GM10847 (cell line): Measurements from ENCODE around the gene PRKD2.

ENCODE experiments used
- POLR2A ChIP-seq: IDR thresholded peaks from 2 replicates; pipeline ENCODE4 v1.6.1; 2011; ENCODE audit not compliant: insufficient read length; ENCODE audit errors: extremely low read depth

Gene PRKD2

DNA sequence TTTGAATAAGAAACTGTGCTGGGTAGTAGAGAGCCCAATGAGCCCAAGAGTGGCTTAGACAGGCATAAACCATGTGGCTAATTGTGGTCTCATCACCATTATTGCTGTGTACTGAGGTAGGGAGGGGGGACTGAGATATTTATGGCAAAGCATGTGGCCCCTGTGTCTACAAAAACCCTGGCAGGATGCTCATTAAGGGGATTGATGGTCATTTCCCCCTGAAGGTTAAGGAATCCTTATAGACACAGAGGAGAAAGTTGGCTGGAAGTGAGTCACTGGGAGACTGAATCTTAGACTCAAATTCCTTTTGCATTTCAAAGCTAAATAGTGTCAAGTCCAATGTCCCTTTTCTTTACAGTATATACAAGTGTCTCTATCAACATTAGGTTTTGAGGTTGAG is 46.1 kb downstream of the PRKD2 start:
- no peak for TF ChIP-seq POLR2A

DNA sequence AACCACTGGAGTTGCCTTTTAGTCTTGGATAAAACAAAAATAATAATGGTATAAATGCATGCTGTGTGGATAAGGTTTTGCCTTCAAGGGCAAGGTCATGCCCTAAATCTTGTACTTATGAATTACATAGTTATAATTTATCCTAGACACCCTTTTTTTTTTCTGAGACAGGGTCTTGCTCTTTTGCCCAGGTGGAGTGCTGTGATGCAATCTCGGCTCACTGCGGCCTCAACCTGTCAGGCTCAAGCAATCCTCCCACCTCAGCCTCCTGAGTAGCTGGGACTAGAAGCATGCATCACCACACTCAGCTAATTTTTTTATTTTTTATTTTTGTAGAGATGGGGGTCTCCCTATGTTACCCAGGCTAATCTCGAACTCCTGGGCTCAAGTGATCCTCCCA is 48.3 kb downstream of the PRKD2 start:
- TF ChIP-seq POLR2A = no peak

DNA sequence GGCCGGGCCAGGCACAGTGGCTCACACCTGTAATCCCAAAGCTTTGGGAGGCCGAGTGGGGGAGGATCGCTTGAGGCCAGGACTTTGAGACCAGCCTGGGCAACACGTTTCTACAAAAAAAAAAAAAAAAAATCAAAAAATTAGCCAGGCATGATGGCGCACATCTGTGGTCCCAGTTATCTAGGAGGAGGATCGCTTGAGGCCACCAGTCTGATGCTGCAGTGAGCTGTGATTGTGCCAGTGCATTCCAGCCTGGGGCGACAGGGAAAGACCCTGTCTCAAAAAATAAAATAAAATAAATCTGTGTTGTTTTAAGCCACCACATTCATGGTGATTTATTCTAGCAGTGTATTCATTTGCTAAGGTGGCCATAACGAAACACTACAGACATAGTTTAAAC is 51.8 kb downstream of the PRKD2 start:
- no peak for TF ChIP-seq POLR2A

DNA sequence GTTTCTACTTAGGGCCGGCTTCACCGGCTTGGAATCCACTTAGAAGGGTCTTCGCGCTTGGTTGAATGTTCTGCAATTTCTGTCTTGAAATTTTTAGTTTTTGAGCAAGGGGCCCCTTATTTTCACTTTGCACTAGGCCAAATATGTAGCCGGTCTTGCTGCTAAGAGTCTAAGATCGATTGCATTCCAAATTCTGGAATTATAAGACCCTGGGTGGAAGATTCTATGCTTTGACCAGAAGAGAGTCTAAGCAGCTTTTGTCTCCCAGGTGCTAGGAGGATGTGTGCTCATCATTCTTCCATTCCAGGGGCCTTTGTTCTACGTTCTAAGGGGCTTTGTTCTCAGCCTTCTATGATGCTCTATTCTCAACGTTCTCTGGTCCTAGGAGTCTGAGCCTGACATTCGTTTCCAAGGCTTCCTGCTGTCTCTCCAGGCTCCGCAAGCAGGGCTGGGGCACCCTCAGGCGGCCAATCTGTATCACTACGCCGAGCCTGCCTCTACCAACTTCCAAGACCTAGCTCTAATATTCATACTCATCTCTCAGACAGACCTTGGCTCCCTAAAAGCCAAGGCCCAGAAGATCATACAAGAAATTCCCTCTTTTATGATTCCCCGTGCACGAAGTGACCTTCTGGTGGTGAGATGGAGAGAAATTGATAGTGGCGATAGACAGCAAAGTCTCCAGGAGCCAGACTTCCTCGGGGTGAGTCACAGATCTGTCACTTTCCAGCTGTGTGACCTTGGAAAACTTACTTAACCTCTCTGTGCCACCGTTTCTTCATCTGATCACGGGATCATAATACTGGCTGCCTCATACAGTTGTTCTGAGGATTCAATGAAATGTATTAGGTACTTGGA is 55.0 kb downstream of the PRKD2 start:
- no peak for TF ChIP-seq POLR2A

DNA sequence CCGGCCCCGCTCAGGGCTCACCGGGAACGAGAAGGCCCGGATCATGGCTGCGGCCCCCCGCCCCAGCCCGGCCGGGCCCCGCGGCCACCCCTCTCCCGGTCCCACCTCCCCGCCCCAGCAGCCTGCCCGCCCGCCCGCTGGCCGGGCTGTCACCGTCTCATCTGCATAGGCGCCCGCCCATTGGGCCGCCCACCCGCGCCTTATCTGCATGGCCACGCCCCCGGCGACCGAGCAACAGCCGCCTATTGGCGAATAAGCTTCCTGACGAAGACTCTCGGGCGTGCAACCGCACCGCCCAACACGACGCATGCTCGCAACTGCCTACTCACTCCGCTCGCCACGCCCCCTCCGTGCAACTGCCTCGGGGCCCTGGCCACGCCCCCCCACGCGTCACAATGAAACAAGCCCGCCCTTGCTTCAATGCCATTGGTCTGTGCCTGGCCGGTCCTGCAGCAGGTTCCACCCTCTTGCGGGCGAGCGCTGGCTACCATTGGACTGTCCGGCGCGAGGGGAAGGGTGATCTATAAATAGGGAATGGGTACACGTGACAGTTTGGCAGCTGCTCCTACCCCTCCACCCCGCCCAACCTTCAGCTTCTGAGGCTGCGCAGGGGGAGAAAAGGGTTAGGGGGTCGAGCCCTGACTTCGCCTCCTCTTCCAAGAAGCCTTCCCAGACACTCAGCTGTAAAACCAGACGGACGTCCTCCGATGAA is 55.7 kb downstream of the PRKD2 start, which contains the start of gene DACT3:
DACT3 (minus strand) TSS at position 163 of the 712 bp plus-strand sequence; CDS start at position 45, 118 bp downstream.
- no peak for TF ChIP-seq POLR2A

DNA sequence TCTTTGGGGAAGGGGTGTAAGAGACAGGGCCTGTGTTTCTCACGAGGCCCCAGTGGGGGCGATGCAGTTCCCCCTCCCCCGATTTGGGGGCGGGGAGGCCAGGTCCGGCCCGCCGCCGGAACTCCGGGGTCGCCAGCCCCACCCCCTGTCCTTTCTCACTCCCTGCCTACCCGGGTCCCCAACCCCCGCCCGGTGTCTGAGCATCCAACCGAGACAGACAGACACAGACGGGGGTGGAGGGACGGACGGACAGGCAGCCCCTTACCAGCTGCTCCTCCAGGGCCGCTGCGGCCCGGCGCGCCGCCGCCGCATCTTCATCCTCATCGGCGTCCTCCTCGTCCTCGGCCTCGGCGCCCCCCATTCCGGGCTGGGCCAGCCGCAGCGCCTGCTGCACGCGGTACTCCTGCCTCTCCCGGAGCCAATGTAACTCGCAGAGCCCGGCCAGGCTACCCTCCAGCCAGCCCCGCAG is 56.3 kb downstream of the PRKD2 start:
- no peak for TF ChIP-seq POLR2A

DNA sequence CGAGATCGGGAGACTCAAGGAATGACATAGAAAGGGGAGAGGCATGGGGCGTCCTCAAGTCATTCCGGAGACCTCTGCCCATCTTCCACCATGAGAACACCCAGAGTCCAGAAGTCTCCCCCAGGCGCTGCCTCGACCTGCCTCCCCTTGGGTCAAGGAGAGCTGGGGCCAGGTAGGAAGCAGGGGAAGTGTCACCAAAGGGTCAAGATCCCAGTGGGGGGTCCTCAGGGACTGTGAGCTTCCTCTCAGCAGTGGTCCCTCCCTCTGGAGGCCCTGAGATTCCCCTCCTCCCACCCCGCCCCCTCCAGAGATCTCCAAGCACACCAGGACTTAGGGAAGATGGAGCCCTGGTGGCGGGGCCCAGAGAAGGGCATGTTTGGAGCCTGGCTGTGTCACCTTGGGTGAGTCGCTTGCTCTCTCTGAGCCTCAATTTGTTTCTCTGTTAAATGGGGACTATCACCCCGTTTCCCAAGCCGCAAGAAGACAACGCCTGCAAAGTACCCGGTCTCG is 56.9 kb downstream of the PRKD2 start:
- no peak for TF ChIP-seq POLR2A

DNA sequence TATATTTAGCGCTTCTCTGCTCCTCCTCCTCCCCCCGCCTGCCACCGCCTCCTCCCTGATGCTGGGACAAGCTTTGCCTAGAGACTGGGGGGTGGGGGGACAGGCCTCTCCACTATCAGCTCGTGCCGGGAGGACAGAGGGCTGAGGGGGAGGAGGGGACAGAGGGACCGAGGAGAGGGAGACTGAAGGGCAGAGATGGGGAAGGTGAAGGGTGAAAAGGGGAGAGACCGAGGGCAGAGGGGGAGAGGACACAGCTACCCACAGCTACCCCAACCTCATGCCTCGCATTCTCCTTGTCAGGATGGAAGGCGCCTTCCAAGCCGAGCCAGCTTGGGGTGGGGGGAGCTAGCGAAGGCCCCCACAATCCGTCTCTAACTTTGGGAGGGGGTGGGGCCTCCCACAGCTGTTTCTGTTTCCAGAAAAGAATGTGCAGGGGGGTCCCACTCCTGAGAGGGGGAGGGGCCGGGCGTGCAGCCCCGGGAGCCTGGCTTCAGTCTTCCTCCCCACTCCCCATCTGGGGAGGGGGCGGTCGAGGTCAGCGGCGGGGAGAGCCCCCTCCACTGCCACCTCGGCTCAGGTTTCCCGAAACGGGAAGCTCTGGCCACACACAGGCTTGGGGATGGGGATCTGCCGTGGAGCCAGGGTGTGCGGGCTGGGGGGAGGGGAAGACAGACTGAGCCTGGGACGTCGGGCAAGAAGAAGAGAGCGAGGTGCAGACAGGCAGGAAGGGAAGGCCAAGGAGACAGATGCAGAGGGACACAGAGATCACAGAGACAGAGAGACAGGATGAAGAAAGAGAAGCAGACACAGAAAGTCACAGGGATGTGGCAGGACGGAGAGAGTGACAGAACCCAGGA is 57.5 kb downstream of the PRKD2 start:
- no peak for TF ChIP-seq POLR2A

DNA sequence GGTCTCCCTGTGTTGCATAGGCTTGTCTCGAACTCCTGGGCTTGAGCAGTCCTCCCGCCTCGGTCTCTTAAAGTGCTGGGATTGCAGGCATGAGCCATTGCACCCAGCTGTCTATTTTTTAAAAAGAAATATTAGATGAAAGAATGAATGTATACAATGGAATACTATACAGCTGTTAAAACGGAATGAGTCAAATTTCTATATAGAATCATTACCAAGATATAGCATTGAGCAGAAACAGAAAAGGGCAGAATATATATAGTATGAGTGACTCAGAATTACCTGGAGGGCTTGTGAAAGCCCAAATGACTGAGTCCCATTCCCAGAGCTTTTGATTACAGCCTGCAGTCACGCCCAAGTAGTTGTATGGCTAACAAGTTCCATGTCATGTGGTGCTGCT is 60.4 kb downstream of the PRKD2 start:
- no peak for TF ChIP-seq POLR2A

DNA sequence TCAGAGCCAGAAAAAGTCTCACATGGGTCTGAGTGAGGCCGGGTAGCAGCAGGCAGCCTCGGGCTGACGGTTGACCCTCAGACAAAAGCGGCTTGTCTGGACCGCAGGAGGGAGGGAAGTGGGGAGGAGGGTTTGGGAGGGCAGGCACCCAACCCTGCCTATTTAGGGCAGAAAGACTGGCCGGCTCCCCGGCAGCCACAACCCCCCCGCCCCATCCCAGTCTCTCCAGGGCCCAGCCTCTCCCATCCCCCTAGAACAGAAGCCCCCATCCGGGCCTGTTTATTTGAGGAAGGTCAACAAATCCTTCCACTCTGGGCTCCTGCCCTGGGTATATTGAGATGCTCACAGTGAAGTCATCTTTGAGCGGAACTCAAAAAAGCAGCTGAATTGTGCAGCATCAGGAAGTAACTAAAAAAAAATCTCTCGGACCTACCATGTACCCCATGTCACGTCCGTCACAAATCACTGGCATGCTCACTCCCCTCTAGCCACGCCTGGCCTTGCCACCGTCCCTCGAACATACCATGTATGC is 62.2 kb downstream of the PRKD2 start:
- no peak for TF ChIP-seq POLR2A

DNA sequence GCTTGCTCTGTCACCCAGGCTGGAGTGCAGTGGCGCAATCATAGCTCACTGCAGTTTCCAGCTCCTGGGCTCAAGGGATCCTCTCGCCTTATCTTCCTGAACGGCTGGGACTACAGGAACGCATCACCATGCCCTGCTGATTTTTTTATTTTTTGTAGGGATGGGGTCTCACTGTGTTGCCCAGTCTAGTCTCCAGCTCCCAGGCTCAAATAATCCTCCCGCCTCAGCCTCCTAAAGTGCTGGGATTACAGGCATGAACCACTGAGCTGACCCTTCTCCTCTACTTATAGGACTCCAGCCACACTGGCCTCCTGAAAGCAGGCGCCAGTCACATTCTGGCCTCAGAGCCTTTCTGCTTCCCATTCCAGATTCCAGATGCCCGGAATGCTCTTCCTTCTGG is 66.5 kb downstream of the PRKD2 start:
- TF ChIP-seq POLR2A = no peak

DNA sequence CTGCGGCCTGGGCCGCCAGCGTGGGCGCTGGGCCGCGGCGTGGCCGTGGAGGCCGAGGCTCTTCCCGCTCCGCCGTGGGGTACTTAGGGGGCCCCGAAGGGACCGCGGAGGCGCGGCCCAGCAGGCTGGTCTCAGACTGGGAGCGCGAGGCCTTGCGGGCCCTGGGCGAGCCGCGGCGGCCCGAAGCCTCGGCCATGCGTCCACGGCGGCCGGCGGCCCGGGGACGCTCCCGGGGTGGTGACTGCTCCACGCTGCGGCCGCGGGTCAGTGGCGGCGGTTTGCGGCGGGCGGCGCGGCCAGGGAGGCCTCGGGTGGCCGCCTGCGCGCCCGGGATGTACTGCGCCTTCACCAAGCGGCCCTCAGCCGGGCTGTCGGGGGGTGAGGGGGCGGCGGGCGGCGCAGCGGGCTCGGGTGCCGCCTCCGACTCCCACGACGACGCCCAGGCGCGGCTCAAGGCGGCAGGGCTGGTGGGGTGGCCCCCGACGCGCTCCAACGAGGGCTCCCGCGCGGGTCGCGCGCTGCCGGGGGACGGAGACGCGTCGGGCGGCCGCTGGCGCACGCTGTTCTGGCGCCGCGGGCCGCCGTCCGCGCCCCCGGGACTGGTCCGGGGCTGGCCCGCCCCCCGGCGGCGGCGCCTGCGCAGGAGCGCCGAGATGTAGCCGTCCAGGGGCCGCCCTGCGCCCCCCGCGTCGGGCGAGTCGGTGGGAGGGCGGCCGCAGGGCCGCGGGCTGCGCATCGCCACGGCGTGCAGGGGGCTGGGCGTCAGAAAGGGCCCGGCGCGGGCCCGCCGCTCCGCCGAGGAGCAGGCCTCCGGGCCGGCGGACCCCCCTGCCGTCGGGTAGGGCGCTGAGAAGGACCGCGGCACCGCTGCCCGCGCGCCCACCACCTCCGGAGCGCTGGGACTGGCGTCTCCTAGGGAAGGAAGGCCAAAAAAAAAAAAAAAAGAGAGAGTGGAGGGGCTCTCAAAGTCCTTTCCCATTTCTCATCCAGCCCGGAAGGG is 67.7 kb downstream of the PRKD2 start:
- TF ChIP-seq POLR2A = no peak

DNA sequence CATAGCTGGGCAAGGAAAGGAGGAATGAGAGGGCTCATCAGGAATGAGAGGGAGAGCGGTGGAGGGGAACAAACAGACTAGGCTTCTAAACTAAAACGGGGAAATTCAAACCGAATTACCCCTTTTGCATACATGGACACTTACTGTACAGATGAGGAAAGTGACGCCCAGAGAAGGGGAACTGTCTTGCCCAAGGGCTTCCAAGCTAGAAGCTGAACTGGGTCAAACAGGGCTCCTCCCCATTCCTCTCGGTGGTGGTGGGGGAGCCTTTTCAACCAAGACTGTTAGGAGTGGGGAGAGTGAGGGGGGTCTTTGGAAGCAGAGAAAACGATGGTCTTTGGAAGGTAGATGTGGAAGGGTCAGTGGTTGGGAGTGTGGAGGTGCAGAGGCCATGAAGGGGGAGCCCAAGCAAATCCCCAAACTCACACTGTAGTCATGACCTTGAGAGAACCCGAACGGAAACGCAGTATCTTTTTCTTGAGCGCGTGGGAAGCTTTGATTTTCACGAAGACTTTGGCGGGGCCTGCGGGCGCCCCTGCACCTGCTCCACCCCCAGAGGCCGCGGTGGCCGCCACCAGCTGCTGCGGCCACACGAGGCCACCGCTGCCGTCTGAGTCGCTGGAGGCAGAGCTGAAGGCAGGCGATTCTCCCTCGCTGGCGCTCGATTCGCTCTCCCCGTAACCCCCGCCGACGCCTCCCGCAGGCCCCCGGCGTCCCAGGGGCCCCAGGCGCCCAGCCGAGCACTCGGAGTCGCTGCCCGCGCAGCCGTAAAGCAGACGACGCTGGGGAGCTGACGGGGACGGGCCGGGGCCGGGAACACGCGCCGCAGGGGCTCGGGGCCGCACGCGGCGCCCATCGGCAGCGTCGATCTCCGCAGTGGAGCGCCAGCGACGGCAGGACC is 68.6 kb downstream of the PRKD2 start:
- no peak for TF ChIP-seq POLR2A
